ENCODE results near the gene LRRC14B. TPM values are rescaled to one million over a fixed set of nuclear protein-coding genes. Genes with fewer than 3 reads are reported as not detected.
"Not testable (repeated sequence)": the region's sequence is repeated elsewhere in the genome, so short reads cannot be mapped to it uniquely, and the experiment has no call there.

LRRC14B gene
- polyA plus RNA-seq, 4 donors: 0.08 to 0.11 TPM; not detected in 2

DNA sequence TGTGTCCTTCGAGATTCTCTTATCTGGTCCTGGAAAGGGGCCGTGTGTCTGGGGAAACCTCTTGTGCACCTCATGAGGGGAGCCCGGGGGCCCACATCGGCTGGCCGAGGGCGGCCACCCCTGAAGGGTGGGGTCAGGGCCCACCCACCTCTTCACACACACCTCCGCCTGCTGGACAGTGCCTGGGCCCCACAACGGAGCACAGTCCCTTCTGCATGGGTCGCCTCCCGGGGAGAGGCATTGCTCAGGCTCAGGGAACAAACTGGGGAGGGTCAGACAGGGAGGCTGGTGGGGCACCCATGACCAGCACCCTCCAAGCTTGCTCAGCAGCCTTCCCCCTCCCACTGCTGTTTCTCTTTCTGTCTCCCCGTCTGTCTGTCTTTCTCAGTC lies 1.3 kb upstream of the LRRC14B start:
- DNase-seq (ENCODE audit: low read depth in 4 of 4, low spot score in 2 of 4): no peak

DNA sequence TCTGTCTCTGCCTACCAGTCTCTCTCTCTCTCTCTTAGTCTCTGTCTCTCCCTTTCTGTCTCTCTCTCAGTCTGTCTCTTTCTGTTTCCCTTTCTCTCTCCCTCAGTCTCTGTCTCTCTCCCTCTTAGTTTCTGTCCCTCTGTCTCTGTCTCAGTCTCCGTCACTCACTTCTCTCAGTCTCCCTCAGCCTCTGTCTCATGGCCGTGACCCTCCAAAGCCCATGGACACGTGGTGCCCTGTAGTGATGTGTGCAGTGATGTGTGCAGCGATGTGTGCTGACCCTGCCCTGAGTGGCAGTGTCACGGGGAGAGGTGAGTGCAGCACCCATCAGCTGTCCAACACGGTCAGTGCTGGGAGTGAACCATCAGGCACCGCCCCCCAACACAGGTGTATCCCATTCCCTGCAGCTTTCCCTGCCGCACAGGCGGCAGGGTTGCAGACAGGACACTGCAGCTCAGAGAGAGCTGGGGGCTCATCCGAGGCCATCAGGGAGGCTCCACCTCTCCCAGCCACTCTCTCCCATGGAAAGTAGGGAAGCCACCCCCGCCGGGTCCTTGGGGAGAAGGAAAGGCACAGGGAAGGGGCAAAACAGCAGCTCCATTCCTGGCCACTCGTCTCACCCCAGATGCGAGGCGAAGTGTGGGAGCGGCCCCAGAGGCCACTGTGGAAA lies 794 bp upstream of the LRRC14B start:
- DNase-seq (ENCODE audit: low read depth in 4 of 4, low spot score in 2 of 4): no peak

DNA sequence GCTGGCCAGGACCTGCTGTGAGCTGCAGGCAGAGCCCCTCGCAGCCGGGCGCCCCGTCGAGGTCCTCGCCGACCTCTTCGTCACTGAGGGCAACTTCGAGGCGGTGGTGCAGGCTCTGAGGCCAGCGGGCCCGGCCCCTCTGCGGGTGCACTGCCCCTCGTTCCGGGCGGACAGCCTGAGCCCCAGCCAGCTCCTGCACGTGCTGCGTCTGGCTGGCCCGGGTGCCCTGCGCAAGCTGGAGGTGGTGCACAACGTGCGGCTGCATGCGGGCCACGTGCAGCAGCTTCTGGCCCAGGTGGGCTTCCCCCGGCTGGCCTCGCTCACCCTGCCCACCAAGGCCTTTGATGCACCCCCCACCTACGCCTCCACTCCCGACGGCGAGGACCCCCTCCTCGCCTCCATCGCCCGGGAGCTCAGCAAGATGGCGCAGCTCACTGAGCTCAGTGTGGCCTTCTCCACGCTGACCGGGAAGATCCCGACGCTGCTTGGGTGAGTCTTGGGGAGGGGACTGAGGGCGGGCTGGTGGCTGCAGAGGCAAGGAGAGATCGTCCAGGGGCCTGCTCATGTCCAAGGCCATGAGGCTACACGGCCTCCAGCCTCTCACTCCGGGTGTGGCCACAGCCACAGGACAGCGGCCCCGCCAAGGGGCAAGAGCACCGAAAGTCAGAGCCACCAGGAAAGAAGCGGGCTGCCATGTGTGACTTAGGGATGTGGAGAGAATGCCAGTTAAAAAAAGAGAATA lies 825 bp downstream of the LRRC14B start:
- no peak for DNase-seq (ENCODE audit: low read depth in 4 of 4, low spot score in 2 of 4)

DNA sequence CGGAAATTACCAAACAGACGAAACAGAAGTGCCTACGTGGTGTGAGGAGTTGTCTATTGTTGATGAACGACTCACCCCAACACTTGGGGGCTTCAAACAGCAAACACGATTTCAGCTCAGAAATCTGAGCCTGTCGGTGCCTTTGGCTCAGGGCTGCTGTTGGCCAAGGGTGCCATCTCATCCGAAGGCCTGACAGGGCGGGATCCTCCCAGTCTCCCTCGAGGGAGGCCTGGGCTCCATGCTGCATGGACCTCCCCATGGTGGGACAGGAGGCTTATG lies 1.3 kb downstream of the LRRC14B start:
- DNase-seq (ENCODE audit: low read depth in 4 of 4, low spot score in 2 of 4): no peak

DNA sequence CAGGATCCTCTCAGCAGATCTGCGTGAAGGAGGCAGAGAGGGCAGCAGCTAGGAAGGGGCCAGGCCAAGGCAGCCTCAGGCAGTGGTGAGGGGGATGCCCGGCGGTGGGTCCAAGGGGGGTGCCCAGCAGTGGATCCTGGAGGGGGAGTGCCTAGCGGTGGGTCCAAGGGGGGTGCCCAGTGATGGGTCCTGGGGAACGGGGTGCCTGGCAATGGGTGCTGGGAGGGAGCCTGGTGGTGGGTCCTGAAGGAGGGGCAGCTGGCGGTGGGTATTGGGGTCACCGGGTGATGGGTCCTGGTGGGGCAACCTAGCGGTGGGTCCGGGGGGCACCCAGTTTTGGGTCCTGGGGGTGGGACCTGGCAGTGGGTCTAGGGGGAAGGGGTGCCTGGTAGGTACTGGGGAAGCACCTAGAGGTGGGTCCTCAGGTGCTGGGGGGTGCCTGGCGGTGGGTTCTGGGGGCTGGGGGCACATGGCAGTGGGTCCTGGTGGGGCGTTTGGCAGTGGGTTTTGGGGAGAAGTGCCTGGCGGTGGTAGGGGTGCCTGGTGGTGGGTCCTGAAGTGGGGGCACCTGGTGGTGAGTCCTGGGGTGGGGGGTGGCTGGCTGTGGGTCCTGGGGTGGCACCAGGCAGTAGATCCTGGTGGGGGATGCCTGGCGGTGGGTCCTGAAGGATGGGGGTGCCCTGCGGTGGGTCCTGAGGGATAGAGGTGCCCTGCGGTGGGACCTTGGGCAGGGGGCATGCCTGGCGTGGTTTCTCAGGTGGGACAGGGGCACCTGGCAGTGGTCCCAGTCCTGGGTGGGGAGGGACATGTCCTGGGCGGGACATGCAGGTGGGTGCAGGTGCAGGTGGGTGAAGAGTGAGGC lies 1.9 kb downstream of the LRRC14B start:
- no peak for DNase-seq (ENCODE audit: low read depth in 4 of 4, low spot score in 2 of 4)

DNA sequence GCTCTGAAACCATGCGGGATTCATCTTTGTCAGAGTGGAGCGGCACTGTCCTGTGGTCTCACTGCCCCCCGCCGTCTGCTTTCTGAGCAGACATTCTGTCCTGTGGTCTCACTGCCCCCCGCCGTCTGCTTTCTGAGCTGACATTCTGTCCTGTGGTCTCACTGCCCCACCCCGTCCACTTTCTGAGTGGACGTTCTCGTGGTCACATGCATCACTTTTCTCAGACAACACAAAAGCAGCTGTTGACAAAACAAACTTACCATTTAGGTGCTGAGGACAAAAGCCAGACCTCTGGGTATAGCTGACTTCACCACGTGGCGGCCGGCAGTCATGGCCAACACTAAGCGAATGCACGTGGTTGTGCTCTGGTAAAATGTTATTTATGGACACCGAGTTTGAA lies 2.8 kb downstream of the LRRC14B start:
- no peak for DNase-seq (ENCODE audit: low read depth in 4 of 4, low spot score in 2 of 4)

DNA sequence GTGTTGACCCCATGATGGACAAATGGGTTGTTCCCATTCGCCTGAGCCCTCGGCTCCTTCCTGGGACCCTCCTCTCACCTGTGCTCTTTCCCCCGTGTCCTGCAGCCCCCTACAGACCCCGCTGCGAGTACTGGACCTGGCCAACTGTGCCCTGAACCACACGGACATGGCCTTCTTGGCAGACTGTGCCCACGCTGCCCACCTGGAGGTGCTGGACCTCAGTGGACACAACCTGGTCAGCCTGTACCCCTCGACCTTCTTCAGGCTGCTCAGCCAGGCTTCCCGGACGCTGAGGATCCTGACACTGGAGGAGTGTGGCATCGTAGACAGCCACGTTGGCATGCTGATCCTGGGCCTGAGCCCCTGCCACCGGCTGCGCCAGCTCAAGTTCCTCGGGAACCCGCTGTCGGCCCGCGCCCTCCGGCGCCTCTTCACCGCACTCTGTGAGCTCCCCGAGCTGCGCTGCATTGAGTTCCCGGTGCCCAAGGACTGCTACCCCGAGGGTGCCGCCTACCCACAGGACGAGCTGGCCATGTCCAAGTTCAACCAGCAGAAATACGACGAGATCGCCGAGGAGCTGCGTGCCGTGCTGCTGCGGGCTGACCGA lies 3.4 kb downstream of the LRRC14B start:
- DNase-seq (ENCODE audit: low read depth in 4 of 4, low spot score in 2 of 4): no peak

DNA sequence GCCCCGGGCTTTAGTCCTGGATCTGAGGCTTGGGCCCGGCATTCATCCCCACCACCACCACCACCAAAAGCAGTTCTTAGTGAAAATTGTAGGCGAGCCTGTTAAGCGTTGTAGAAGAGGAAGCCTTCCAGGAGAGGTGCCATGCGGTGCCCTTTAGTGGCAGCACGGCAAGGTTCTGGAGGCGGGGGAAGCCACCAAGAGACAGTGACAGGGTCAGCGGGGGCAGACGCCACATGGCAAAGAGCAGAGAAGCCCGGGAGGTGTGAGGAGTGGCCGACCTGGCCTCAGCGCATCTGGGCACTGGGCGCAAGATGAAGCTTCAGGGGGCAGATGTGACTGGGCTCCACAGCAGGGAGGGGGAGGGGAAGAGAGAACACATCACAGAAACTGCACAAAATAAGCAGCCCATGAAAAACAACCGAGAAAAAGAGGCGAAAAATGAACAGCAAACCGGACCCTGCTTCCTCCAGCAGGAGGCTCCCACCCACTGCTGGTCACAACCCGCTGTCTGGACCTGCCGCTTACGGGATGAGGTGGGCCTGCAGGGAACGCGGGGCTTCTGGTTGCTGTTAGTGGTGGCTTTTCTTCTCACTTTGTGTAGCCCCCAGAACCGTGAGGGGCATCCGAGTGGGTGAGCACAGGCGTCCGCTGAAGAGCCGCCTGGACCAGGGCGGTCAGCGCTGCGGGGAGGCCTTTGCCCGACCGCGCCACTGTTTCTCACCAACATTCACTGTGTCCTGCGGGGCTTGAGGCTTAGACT lies 4.3 kb downstream of the LRRC14B start:
- no peak for DNase-seq (ENCODE audit: low read depth in 4 of 4, low spot score in 2 of 4)

DNA sequence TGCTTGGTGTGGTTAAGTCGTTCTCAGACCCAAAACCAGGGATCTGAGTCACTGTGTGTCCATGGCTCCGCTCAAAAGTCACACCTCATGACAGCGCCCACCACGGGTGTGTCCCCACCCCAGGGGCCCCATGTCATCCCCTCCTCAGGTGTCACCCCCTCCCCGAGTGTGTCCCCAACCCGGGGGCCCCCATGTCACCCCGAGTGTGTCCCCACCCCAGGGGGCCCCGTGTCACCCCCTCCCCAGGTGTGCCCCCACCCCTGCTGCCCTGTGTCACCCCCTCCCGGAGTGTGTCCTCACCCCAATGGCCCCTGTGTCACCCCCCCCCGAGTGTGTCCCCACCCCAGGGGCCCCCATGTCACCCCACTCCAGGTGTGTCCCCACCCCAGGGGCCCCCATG lies 5.1 kb downstream of the LRRC14B start:
- no peak for DNase-seq (ENCODE audit: low read depth in 4 of 4, low spot score in 2 of 4)

DNA sequence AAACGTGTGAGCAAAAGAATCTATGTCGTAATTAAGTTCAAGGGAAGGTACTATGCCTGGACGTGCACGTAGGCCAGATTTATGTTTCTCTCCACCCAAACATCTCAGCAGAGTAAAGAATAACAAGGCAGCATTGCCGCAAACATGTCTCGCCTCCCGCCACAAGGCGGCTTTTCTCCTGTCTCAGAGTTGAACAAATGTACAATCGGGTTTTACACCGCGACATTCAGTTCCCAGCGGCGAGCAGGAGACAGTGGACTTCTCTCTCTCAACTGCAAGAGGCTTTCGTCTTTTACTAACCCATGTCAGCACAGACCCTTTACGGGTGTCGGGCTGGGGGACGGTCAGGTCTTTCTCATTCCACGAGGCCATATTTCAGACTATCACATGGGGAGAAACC lies 5.7 kb downstream of the LRRC14B start:
- not testable (repeated sequence) for DNase-seq (ENCODE audit: low read depth in 4 of 4, low spot score in 2 of 4)

DNA sequence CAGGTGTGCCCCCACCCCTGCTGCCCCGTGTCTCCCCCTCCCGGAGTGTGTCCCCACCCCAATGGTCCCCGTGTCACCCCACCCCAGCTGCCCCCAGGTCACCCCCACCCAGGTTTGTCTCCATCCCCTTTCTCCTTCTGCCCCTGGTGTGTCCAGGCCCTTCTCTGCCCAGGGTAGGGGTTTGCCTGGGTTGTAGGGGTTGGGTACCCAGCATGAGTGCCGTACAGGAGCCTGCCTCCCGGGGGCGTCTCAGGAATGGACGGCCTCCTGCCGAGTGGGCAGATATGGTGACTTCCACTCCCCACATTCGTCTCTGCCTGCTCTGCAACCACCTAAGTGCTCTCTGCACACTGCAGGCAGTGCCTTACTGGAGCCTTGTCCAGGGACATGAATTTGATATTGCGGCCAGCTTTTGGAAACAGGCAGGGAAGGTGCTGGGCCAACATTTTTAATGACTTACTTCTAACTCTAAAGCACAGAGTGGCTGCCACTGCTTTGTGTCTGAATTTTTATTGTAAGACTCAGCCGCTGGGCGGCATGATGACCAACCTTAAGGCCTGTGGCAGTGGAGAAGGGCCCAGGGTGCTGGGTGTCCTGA lies 6.7 kb downstream of the LRRC14B start:
- DNase-seq (ENCODE audit: low read depth in 4 of 4, low spot score in 2 of 4): no peak

DNA sequence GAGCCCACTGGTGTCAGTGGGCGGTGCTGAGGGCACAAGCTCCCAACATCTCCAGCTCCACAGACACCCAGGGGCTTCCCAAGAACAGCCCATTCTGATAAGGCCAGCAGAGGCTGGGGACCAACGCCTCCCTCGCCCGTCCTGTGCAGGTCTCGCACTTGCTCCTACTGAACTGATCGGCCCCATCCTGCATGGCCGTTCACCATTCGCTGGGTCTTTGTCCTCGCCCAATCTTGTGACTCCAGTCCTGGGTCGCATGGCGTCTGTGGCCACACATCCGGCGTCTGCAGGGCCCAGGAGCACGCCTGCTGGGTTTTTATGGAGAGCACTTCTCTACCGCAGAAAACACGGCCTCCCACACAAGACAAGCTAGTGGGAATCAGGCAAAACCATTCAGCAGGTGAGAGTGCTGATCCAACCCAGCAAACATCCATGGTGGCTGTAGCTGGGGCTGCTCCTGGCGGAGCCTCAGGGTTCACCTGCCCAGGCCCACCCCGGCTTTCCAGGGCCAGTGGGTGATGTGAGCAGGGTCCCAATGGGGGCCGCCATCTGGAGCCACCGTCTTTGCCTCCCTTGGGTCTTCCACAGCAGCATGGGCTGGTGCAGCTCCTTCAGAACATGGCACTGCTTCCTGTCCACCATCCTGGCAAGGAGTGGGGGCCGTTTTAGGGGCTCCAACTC lies 7.4 kb downstream of the LRRC14B start:
- no peak for DNase-seq (ENCODE audit: low read depth in 4 of 4, low spot score in 2 of 4)

DNA sequence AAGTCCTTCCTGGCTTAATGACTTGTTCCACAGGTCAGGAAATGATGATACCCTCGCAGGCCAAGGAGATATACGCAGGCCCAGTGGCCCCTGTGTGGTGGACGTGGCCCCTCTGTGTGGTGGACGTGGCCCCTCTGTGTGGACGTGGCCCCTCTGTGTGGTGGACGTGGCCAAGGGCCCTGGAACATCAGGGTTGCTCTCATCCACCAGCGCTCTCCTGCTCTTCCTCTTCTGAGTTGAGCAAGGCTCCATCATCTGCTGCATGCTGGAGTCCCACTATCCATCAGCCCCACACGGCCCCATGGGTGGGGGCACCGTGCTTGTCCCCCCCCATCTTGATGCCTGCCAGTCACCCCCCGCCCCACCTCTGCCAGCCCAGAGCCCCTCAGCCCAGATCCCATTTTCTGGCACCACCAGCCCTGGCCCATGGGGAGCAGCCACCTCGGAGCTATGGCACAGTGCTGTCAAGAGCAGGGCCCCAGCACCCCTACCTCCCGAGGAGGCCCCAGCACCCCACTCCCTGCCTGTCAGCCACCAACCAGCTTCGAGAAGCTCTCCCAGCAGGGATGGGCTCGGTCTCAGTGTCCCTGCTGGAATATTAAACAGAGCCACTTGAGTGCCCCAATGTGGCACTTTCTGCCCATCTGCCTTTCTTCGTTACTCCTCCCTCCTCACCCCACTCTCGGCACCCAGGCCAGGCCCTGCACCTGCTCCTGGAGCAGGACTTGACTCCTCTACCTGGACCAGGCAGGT lies 8.1 kb downstream of the LRRC14B start:
- DNase-seq (ENCODE audit: low read depth in 4 of 4, low spot score in 2 of 4): no peak

DNA sequence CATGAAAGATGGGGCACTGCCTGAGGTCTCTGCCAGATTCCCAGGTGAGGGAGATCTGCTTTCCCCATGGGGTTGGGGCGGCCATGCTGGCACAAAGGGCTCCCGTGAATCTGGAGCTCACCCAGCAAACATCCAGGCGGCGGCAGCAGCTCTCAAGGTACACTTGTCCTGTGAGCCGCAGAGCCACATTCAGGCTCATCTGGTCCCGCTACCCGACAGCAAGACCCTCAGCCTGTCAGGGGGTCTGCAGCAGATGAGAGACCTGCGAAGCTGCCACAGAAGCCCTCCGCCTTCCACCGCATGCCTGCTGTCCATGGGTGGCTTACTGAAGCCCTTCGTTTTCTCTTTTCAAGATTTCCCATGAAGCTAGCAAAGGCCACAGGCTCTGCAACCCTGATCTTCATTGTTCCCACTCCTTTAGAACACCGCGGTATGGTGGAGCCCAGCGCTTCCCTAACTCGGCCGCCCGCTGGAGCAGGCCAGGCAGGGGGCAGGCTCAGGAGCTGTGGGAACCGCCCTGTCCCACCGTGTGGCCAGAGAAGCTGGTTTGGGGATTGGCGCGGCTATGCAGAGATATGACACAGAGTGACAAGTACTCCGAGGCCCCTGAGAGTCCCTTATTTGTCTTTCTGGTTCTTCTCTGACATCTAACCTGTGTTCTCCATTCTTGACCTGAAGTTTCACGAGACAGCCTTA lies 8.8 kb downstream of the LRRC14B start:
- DNase-seq (ENCODE audit: low read depth in 4 of 4, low spot score in 2 of 4): no peak

DNA sequence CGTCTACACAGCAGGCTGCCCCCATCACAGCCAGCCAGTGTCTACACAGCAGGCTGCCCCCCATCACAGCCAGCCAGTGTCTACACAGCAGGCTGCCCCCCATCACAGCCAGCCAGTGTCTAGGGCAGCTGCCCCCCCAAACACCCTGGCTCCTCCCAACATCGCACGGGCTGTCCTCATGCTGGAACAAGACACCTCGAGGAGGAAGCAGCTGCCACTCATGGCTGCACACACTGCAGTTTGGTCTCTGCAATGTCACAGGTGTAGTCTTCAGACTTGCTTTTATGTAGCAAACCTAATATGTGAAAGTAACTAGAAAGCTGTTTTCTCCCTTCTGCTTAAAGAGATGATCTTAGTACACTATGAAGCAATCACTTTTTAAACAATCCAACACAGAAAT lies 9.7 kb downstream of the LRRC14B start:
- no peak for DNase-seq (ENCODE audit: low read depth in 4 of 4, low spot score in 2 of 4)

DNA sequence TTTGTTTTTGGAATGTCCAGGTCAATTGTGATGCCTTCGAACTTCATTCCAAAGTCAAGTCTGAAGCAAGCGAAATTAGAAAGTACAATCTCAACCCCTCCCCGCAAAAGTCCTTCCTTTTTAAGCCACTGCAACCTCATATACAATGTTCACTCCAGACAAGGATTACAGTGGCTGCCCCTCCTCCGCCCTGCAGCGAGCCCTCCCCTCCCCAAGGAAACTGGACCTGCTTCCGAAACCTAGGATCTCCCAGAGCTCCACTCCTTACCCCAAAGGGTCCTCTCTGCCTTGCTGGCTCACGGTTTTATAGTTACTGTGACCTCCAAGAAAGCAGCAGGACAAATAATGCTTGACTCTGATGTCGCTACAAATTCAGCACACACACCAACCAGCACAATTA lies 10.4 kb downstream of the LRRC14B start:
- DNase-seq (ENCODE audit: low read depth in 4 of 4, low spot score in 2 of 4): no peak

DNA sequence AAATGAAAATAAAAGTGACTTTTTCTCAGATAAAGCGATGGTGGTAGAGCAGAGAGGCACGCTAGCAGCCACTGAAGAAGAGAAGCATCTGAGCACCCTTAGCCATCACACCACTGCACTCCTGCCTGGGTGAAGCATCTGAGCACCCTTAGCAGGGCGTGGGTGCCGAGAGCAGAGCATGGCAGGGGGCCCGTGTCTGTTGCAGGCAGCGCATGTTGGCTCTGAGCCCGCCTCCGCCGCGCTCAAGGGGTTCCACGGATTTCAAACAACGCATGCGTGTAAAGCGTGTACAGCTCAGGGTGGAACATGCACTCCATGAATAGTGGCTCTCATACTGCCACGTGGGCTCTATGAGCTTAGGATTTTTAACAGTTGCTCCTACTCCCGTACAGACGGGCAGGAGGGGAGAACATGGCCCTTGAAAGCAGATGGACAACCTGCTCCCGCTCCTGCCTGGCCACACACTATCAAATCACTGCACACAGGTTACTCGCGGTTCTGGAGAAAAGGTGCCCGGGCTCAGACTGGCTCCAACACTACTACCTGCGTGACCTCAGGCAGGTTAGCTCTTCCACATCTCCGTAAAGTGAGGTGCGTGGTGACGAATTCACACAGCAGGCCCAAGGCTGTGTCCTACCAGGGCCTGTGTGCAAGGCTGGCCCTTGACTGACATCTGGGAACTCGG lies 12.1 kb downstream of the LRRC14B start:
- no peak for DNase-seq (ENCODE audit: low read depth in 4 of 4, low spot score in 2 of 4)

DNA sequence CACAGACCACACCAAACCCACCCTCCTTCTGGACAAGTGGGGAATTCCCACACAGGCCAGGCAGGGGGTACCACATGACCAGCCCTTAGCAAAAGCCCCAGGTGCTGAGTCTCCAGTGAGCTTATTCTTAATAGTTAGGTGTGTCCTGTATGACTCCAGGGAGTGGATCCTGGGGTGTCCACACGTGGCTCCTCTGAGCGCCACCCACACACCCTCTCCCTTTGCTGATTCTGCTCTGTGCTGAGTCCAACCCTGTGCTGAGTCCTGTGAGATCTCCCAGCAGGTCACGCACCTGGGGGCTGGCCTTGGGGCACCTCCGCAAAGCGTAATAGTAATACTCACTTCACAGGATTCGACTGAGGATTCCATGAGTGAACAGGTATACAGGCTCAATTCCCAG lies 12.7 kb downstream of the LRRC14B start:
- DNase-seq (ENCODE audit: low read depth in 4 of 4, low spot score in 2 of 4): no peak
